K562 (cell line): ENCODE data around the gene TXNRD2. TPM values are rescaled to one million over a fixed set of nuclear protein-coding genes. Genes with fewer than 3 reads are reported as not detected.

Experiments used
- ARID2 ChIP-seq: fragments of 450-650 bp; IDR thresholded peaks from 2 replicates; pipeline ENCODE4 v1.6.1; 2017; ENCODE audit warnings: antibody characterized with exemption, mild to moderate bottlenecking
- BRD4 ChIP-seq: fragments of 200-600 bp; sonication (generic); IDR thresholded peaks from 2 replicates; pipeline ENCODE4 v1.6.1; 2017; ENCODE audit warnings: inconsistent platforms
- CBX1 ChIP-seq: sonication (generic); IDR thresholded peaks from 2 replicates; pipeline ENCODE4 v1.6.1; 2016; ENCODE audit warnings: antibody characterized with exemption, low read depth, mild to moderate bottlenecking
- DDX20 ChIP-seq: fragments of 450-650 bp; IDR thresholded peaks from 2 replicates; pipeline ENCODE4 v1.6.1; 2016; ENCODE audit warnings: missing genetic modification characterization, low read depth, mild to moderate bottlenecking, missing compliant biosample characterization, moderate library complexity
- EHMT2 ChIP-seq: fragments of 450-650 bp; IDR thresholded peaks from 2 replicates; pipeline ENCODE4 v1.6.1; 2018; ENCODE audit warnings: antibody characterized with exemption
- EZH2 ChIP-seq: IDR thresholded peaks from 2 replicates; pipeline ENCODE4 v1.6.1; 2012; ENCODE audit warnings: low read depth, mild to moderate bottlenecking, inconsistent platforms, low read length, borderline replicate concordance
- HDAC2 ChIP-seq: fragments of 450-650 bp; IDR thresholded peaks from 2 replicates; pipeline ENCODE4 v1.6.1; 2016; ENCODE audit warnings: mild to moderate bottlenecking
- KDM5B ChIP-seq: fragments of 200-600 bp; sonication (generic); IDR thresholded peaks from 2 replicates; pipeline ENCODE4 v1.6.1; 2012; ENCODE audit warnings: low read depth, mild to moderate bottlenecking, moderate library complexity, low read length, control low read depth, inconsistent platforms; ENCODE audit not compliant: insufficient replicate concordance
- PHTF2 ChIP-seq: fragments of 250-450 bp; sonication (Bioruptor Pico); IDR thresholded peaks from 2 replicates; pipeline ENCODE4 v1.5.0; 2021; ENCODE audit warnings: mild to moderate bottlenecking
- SMARCE1 ChIP-seq: fragments of 450-650 bp; IDR thresholded peaks from 2 replicates; pipeline ENCODE4 v1.7.1; 2016; ENCODE audit warnings: mild to moderate bottlenecking
- TAF1 ChIP-seq: IDR thresholded peaks from 2 replicates; pipeline ENCODE4 v1.6.1; 2011; ENCODE audit warnings: mild to moderate bottlenecking, low read length, moderate library complexity; ENCODE audit not compliant: insufficient read depth, control insufficient read depth, severe bottlenecking; ENCODE audit errors: extremely low read depth
- TBP ChIP-seq: optimal IDR thresholded peaks from 2 replicates; pipeline ENCODE3; 2011; ENCODE audit warnings: low read depth, low read length, improper control_type of control experiment
- ZNF311 ChIP-seq: fragments of 250-450 bp; sonication (Bioruptor Pico); IDR thresholded peaks from 2 replicates; pipeline ENCODE4 v1.4.0; 2020; ENCODE audit warnings: mild to moderate bottlenecking, moderate library complexity
- ZNF79 ChIP-seq: fragments of 250-450 bp; sonication (Bioruptor Pico); IDR thresholded peaks from 2 replicates; pipeline ENCODE4 v1.4.0; 2020; ENCODE audit warnings: low read depth, mild to moderate bottlenecking, moderate library complexity
- polyA plus RNA-seq, 8 experiments: library from polyadenylated mRNA; depleted of rRNA in 4 of 8; stranded (reverse) in 5 of 8; unstranded in 3 of 8; fragments of >200 nt; fragmentation: Nextera tagmentation in 2 of 8; fragmentation: Illumina TruSeq in 1 of 8; extraction: Ambion mirVana in 2 of 8; extraction: Trizol in 1 of 8; gene quantifications; 2 replicates each; pipeline versions ENCODE4 v1.2.1 to v1.2.3, GENCODE V29; 2011 to 2014; ENCODE audit warnings: inconsistent platforms in 1 of 8, missing spikeins in 1 of 8
- total RNA-seq, 7 experiments: library from RNA; depleted of rRNA in 6 of 7; stranded (reverse); fragments of >200 nt in 6 of 7; fragmentation: Illumina TruSeq in 2 of 7; extraction: Trizol in 2 of 7; gene quantifications; 2 replicates each; pipeline versions ENCODE4 v1.2.1 to v1.2.3, GENCODE V29; 2011 to 2021; ENCODE audit warnings: low replicate concordance in 1 of 7
- TF ChIP-seq, protein P1 (sequence below): fragments of 450-650 bp; formaldehyde crosslinking; IDR thresholded peaks from 2 replicates; pipeline ENCODE4 v1.4.0; 2022; ENCODE audit warnings: missing genetic modification characterization
- TF ChIP-seq, protein P2 (sequence below): IDR thresholded peaks from 2 replicates; pipeline ENCODE4 v1.6.1; 2016; ENCODE audit warnings: missing genetic modification characterization, missing compliant biosample characterization
- TF ChIP-seq, protein P3 (sequence below), 2 experiments: fragments of 200-800 bp in 1 of 2; sonication (Bioruptor generic) in 1 of 2; sonication (generic) in 1 of 2; formaldehyde crosslinking in 1 of 2; IDR thresholded peaks in 1 of 2; conservative IDR thresholded peaks in 1 of 2; 2 replicates each; pipeline versions ENCODE4 v1.5.0 to v1.6.1; 2016 to 2020; ENCODE audit warnings: missing compliant biosample characterization in 1 of 2, missing genetic modification characterization in 1 of 2, missing genetic modification reagents in 1 of 2
- TF ChIP-seq, protein P4 (sequence below), 2 experiments: fragments of 450-650 bp in 1 of 2; sonication (generic) in 1 of 2; formaldehyde crosslinking in 1 of 2; IDR thresholded peaks in 1 of 2; conservative IDR thresholded peaks in 1 of 2; 2 replicates each; pipeline versions ENCODE4 v1.6.1 to v1.8.1; 2016 to 2023; ENCODE audit warnings: mild to moderate bottlenecking in 2 of 2, moderate library complexity in 2 of 2, inconsistent platforms in 1 of 2, missing genetic modification reagents in 1 of 2

Gene TXNRD2
- total and polyA plus RNA-seq, 9 of the 15 experiments (the other 6 are each of a cell fraction or from before 2014, with no cell fraction given): 3.3 to 80.2 (median 49.4) TPM

DNA sequence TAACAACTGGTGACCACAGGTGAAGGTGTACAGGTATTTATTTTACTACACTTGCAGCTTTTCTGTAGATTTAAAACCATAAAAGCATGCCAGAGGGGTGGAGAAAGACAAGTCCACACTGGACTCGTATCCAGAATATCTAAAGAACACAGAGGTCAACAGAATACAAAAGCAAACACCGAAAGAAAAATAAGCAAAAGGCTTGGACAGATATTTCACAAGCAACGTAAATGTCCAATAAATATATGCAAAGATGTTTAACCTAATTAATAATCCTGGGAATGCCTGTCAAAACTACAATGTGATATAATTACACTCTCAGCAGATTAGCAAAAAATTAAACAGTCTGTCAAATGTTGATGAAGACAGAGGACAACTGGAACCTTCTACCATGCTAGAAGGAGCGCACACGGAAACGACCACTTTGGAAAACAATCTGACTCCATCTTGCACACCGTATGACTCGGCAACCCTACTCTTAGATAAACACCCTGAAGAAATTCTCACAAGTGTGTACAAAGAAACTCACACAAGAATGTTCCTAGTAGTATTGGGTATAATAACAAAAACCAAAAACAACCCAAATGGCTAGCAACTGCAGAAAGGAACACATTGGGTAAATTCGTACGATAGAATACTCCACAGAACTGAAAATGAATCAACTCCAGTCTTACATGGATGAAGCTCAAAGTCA is 114.1 kb downstream of the TXNRD2 start (continued):
- no peak for TF ChIP-seq CBX1
- TF ChIP-seq TBP: peak; percentile 60
- TF ChIP-seq, protein P1, sequence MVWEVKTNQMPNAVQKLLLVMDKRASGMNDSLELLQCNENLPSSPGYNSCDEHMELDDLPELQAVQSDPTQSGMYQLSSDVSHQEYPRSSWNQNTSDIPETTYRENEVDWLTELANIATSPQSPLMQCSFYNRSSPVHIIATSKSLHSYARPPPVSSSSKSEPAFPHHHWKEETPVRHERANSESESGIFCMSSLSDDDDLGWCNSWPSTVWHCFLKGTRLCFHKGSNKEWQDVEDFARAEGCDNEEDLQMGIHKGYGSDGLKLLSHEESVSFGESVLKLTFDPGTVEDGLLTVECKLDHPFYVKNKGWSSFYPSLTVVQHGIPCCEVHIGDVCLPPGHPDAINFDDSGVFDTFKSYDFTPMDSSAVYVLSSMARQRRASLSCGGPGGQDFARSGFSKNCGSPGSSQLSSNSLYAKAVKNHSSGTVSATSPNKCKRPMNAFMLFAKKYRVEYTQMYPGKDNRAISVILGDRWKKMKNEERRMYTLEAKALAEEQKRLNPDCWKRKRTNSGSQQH (CRISPR knock-in tag): 0 out of 2 replicates have a peak, but pooled peaks have one; percentile 1
- no peak for TF ChIP-seq DDX20
- TF ChIP-seq EZH2: no peak
- TF ChIP-seq BRD4: no peak
- TF ChIP-seq, protein P2, sequence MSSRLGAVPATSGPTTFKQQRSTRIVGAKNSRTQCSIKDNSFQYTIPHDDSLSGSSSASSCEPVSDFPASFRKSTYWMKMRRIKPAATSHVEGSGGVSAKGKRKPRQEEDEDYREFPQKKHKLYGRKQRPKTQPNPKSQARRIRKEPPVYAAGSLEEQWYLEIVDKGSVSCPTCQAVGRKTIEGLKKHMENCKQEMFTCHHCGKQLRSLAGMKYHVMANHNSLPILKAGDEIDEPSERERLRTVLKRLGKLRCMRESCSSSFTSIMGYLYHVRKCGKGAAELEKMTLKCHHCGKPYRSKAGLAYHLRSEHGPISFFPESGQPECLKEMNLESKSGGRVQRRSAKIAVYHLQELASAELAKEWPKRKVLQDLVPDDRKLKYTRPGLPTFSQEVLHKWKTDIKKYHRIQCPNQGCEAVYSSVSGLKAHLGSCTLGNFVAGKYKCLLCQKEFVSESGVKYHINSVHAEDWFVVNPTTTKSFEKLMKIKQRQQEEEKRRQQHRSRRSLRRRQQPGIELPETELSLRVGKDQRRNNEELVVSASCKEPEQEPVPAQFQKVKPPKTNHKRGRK (tag): peak; percentile 66
- TF ChIP-seq ZNF79 (CRISPR knock-in tag): 0 out of 2 replicates have a peak, but pooled peaks have one; percentile 59
- TF ChIP-seq KDM5B: peak; percentile 14
- TF ChIP-seq, protein P3, sequence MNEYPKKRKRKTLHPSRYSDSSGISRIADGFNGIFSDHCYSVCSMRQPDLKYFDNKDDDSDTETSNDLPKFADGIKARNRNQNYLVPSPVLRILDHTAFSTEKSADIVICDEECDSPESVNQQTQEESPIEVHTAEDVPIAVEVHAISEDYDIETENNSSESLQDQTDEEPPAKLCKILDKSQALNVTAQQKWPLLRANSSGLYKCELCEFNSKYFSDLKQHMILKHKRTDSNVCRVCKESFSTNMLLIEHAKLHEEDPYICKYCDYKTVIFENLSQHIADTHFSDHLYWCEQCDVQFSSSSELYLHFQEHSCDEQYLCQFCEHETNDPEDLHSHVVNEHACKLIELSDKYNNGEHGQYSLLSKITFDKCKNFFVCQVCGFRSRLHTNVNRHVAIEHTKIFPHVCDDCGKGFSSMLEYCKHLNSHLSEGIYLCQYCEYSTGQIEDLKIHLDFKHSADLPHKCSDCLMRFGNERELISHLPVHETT (CRISPR knock-in tag; conservative IDR thresholded peaks at IDR 0.05 in 1 of 2, IDR thresholded peaks at IDR 0.05 in 1 of 2): 0 out of 4 replicates have a peak, but pooled peaks of 1 of the 2 experiments have one; percentile 26
- no peak for TF ChIP-seq PHTF2
- TF ChIP-seq, protein P4, sequence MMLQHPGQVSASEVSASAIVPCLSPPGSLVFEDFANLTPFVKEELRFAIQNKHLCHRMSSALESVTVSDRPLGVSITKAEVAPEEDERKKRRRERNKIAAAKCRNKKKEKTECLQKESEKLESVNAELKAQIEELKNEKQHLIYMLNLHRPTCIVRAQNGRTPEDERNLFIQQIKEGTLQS (IDR thresholded peaks at IDR 0.05): no peak
- TF ChIP-seq, protein P4 (CRISPR knock-in tag; conservative IDR thresholded peaks at IDR 0.05): no peak
- TF ChIP-seq SMARCE1: peak; percentile 64; the same call in 1 of the 2 replicates
- no peak for TF ChIP-seq TAF1
- no peak for TF ChIP-seq ZNF311 (CRISPR knock-in tag)
- TF ChIP-seq HDAC2: peak; percentile 64; the same call in 1 of the 2 replicates
- peak; percentile 90 for TF ChIP-seq EHMT2
- peak; percentile 38; the same call in 1 of the 2 replicates for TF ChIP-seq ARID2
